Measurements from ENCODE around the gene ALG5.
A peak's percentile ranks its signal among the peaks of the same experiment; 100 is the strongest.

ALG5 gene

DNA sequence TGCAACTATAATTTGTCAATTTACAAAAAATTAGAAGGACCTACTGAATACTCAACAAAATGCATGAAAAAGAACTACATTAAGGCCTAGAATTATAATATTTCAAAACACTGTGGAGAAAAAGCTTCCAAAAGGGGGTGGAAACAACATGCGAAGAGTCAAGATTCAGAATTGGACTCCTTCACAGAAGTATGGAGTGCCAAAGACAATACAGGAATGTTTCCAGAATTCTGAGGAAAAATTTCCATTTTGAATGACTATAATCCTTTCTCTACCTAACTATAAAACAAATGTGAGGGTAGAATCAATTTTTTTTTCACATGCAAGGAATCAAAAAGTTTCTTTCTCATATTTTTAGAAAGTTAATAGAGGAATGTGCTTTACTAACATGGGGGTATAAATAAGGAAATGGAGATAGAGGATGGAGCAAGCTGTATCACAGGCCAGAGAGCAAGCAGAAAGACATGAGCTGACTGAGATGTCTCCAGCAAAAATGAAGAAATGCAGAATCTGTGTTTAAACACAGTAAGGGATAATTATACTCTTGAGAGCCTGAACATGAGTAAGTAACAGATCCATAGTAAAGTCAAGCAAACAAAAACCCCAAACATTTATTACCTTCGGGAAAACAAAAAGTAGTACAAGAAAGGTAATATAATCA is 39.6 kb downstream of the ALG5 start:
- no peak for DNase-seq

DNA sequence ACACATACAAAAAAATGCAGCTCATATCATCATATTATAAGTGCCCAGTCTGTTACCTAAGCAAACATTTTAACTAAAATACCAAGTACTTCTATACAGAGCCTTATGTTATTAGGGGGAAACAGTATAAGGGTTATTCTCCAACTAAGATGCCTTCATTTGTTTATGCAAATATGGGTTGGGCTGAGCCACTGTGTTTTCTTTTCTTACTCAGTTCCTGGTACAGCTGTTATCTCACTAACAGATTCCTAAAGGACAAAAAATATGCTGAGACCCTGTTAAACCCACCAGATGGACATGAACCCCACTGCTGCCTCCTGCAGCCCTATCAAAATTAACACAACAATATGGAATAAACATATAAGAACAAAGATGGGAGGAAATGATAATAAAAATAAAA is 44.6 kb downstream of the ALG5 start:
- DNase-seq = no peak
- TF ChIP-seq GATA1 (IDR thresholded peaks at IDR 0.05; ENCODE audit: low read depth, low read length) = no peak
- no peak for TF ChIP-seq POLR2A (IDR thresholded peaks at IDR 0.05; ENCODE audit: low read length)

More for the DNA sequence above, 39.6 kb downstream of the ALG5 start:
- TF ChIP-seq POLR2A (IDR thresholded peaks at IDR 0.05; ENCODE audit: low read length) = no peak
- no peak for TF ChIP-seq GATA1 (IDR thresholded peaks at IDR 0.05; ENCODE audit: low read depth, low read length)

DNA sequence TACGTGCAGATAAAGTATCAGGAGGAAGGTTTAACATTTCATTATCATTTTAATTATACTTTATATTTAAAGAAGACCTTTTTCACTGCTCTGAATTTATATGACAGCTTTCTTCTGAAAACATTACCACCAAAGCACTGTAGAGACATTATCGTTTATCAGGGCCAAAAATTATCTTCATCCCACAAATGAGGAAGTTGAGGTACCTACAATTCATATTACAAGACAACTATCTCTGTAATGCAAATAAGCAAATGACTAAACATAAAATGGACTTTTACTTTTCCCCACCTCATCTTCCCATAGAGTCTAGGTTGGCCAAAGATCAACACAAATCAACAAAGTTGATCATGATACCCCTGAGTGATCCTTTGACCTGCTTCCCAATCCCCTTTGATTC is 48.2 kb downstream of the ALG5 start:
- DNase-seq = no peak

DNA sequence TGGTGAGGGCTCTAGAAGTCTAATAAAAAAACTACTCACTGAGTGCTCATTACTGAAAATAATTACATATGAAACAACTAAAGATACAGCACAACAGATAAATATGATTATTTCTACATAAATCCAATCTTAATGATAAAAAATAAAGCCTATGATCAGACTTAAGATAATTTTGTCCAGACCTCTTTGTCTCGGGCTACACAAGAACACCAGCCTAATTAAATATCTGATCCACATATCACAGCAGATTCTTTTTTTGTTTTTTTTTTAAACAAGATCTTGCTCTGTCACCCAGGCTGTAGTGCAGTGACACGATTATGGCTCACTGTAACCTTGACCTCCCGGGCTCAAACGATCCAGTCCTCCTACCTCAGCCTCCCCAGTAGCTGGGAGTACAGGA is 48.8 kb downstream of the ALG5 start:
- no peak for DNase-seq
- TF ChIP-seq POLR2A (IDR thresholded peaks at IDR 0.05; ENCODE audit: low read length) = no peak
- no peak for TF ChIP-seq GATA1 (IDR thresholded peaks at IDR 0.05; ENCODE audit: low read depth, low read length)

More for the DNA sequence above, 48.2 kb downstream of the ALG5 start:
- TF ChIP-seq GATA1 (IDR thresholded peaks at IDR 0.05; ENCODE audit: low read depth, low read length) (no peak), POLR2A (IDR thresholded peaks at IDR 0.05; ENCODE audit: low read length) (no peak)

DNA sequence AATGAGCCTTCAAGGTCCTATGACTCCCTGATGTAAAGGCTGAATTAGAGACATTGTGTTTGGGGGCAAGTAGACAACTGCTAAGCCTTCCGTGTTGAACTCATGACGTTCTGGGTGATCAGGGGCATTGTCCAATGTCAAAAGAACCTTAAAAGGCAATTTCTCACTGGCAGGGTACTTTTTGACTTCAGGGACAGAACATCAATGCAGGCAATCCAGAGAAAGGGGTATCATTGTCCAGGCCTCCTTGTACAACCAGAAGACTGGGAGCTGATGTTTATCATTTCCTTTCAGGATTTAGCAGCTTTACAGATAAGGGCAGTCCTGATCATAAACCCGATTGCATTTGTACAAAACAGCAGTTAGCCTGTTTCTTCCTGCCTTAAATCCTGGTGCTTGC is 54.1 kb downstream of the ALG5 start:
- TF ChIP-seq POLR2A (IDR thresholded peaks at IDR 0.05; ENCODE audit: low read length) = no peak
- TF ChIP-seq GATA1 (IDR thresholded peaks at IDR 0.05; ENCODE audit: low read depth, low read length) = no peak
- DNase-seq = no peak

DNA sequence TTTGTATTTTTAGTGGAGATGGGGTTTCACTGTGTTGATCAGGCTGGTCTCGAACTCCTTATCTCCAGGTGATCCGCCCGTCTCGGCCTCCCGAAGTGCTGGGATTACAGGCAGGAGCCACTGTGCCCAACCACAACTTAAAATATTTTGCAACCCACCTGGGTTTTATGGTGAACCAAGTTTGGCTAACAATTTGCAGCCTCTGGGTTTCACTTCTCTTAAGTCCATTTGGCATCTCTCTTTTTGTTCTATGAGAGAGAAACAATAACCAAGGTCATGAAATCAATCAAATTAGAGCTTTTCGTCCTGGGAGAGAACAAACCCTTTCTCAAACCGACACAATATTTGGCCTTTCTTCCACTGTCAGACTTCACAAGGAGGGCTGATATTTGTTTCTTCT is 73.5 kb downstream of the ALG5 start:
- no peak for DNase-seq
- no peak for TF ChIP-seq GATA1 (IDR thresholded peaks at IDR 0.05; ENCODE audit: low read depth, low read length)
- no peak for TF ChIP-seq POLR2A (IDR thresholded peaks at IDR 0.05; ENCODE audit: low read length)

DNA sequence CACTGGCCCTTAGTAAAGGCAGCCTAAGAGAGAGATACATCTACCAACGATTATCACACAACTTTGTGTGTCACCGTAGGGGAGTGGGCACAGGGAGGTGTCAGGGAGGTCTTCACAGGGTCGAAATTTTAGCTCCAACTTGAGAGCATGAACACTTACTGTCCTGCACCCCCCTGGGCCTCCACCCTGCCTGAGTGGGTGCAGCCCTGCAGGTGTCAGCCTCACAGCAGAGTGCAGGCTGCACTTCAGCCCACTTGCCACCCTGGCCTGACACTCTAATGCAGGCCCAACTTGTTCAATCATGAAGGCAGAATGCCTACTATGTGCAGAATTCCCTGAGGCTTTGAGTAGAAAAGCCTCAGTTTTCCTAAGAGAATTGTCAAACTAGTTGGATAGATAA is 75.1 kb downstream of the ALG5 start:
- no peak for DNase-seq
- no peak for TF ChIP-seq POLR2A (IDR thresholded peaks at IDR 0.05; ENCODE audit: low read length)
- TF ChIP-seq GATA1 (IDR thresholded peaks at IDR 0.05; ENCODE audit: low read depth, low read length) = no peak

DNA sequence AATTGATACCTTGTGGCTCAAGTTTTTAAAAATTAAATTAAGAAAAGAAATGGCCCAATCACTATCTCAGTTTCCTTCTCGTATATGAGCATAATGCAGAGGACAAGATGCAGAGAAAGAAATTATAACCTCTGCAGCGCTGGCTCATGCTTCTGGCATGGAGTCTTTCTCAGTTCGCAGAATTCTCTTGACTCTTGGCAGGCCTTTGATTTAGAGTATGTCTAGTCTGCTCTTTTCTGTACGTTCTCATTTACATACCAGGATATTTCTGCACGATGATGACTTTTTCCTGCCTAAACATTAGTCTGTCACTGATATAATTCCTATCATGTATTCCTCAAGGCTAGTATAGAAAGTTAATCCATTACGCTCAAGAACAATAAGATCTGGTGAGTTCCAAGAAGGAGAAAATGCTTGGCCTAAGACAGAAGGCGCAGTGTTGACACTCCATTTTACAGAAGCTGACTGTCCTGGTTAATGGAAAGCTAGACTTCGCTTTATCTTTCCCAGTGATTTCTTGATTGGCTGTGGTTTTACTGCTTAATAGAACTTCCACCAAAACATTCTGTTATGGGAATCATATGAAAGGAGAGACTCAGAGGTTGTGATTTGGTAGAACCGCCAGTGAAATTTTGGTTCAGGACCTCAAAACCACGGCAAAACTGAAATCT is 77.4 kb downstream of the ALG5 start:
- TF ChIP-seq GATA1 (IDR thresholded peaks at IDR 0.05; ENCODE audit: low read depth, low read length) = no peak
- no peak for TF ChIP-seq POLR2A (IDR thresholded peaks at IDR 0.05; ENCODE audit: low read length)
- DNase-seq = no peak

DNA sequence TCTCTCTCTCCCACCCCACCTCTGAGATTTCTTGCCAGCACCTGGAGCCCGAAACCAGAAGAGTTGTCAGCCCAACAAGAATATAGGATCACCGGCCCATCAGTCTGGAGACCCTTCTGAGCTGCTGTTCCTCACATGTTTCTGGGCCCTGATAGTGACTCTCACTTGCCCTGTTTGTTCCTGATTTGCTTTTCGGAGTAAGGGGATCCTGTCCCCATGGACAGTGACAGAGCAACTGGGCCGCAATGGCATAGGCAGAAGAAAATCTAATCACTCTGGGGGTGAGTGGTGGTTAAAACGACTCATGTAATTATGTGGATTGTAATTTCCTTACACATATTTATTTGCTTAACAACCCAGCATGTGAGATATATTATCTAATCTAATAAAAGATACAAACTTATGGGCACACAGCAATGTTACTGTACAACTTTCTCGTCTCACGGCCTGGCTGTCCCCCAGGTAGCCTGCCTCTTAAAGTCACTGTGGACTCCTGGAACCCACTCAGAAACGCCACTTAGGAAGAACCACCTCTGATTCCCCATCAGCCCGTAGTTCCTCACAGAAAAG is 78.4 kb downstream of the ALG5 start:
- no peak for TF ChIP-seq POLR2A (IDR thresholded peaks at IDR 0.05; ENCODE audit: low read length)
- TF ChIP-seq GATA1 (IDR thresholded peaks at IDR 0.05; ENCODE audit: low read depth, low read length) = no peak
- peak in 1 of 2 experiments; percentile 14 for DNase-seq

DNA sequence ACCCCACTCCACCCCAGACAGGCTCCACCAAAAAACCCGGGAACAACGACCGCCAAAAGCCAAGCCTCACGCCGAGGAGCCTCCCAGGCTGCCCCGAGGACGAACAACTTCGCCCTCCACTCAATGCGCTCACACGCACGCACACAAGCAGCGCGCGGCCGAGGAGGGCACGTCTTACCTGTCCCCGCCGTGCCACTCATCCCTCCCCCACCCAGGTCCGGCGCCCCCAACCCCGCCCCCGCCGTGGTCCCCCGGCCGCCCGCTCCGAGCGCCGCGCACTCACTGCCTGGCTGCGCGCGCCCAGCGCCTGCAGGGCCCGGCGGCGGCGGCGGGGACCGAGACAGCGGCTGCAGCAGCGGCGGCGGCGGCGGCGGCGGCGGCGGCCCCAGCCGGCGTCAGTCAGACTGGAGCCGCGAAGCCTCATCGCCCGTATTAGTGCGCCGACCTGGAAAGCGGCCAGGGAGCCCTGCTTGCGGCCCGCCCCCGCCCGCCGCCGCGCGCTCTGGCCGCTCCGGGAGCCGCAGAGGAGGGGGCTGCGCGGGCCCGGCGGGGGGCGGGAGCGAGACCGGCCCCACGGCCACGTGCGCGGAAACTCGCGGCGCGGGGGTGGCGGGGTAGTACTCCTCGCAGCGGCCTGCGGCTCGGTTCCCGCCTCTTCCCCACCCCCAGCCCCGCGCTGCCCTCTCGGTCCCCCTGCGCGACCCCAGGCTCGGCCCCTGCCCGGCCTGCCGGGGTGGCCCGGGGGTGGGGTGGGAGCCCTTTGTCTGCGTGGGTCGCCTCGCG is 79.1 kb downstream of the ALG5 start, which contains the start of gene SMAD9:
Gene SMAD9 (minus strand): TSS at position 406 of the 783 bp plus-strand sequence. CDS start 40,549 bp downstream, outside the sequence.
- peak; percentile 70 to 72 for DNase-seq
- TF ChIP-seq POLR2A (IDR thresholded peaks at IDR 0.05; ENCODE audit: low read length) (no peak), GATA1 (IDR thresholded peaks at IDR 0.05; ENCODE audit: low read depth, low read length) (no peak)

DNA sequence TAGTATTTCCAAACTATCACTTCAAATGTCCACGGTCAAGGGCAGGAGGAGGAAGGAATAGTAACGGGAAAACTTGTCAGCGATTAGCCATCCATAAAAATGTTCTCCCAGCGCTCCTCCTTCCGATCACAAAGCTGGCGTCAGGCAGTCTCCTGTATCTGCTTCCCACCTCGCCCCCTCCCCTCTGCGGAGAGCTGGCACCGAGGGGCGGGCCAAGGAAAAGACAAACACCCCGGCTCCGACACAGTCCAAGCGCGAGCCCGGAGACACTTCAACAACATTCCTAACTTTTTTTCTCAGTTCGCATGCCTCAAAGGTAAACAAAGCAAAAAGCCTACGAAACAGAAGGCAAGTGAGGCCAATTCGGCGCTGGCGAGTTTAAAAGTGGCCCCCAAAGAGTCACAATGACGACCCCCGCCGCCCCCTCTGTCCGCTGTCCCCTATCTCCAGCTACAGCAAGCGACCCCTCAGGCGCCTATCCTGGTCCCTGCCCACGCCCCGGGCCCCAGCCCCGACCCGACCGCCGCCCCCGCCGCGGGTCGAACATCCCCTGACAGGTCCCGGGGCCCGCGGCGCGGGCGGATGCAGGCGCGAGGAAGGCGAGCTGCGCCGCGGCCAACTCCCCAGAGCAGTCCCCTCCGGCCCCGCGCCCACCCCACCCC is 79.8 kb downstream of the ALG5 start:
- no peak for DNase-seq
- no peak for TF ChIP-seq POLR2A (IDR thresholded peaks at IDR 0.05; ENCODE audit: low read length)
- TF ChIP-seq GATA1 (IDR thresholded peaks at IDR 0.05; ENCODE audit: low read depth, low read length) = no peak

DNA sequence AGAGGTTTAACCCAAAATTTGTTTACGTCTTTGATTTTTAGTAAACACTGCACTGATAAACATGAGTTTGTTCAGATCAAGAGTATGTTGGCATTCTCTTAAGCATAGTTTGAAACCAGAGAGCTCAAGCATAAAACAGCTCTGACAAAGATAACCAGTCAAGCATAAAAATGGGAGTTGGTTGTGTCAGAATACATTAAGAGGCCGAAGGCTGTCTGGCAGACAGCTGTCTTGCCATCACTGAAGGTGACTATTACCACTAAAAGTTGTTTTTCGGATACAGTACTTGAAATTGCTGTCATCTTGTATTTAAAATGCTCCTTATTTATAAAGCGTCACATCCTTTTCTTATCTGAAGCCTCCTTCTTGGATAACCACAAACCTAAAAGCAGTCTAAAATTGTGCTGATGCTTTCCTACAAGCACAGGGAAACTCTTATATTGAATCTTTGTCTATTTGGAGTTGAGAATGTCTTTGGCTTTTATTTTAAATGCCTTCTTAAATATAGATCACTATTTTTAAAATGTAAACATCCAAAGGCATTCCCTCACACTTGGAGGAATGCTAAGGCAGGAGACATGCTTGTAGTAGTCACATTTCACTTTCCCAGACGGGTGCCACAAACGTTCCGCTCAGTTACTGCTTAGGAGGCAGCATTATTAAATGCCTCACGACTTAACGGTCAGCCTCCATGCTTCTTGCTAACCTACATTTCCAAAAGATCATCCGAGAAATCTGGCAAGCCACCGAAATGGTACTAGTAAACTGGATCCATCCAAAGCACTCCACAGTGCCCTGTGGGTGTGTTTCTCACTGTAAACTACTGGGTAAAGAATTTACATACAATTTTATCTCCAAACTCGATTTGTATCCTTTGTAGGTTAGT is 80.7 kb downstream of the ALG5 start:
- DNase-seq = no peak
- no peak for TF ChIP-seq POLR2A (IDR thresholded peaks at IDR 0.05; ENCODE audit: low read length)
- no peak for TF ChIP-seq GATA1 (IDR thresholded peaks at IDR 0.05; ENCODE audit: low read depth, low read length)

DNA sequence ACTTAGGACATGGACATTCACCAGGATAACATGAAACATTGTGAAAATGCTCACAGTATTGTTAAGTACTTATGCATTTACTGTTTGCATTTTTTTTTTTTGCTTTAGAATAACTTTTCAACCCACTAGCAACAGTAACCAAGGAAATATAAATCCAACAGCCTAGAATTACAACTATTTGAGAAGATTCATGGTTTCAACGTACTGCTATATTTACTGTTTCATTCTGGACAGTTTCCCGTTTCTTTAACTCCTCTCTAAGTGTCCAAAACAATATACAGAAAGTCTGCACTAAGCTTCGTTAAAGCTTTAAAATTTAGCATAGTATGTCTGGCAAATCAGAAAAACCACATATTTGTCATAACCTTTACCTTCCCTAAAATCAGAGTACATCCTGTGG is 81.8 kb downstream of the ALG5 start:
- TF ChIP-seq POLR2A (IDR thresholded peaks at IDR 0.05; ENCODE audit: low read length) = no peak
- TF ChIP-seq GATA1 (IDR thresholded peaks at IDR 0.05; ENCODE audit: low read depth, low read length) = no peak
- no peak for DNase-seq
